IMR-90 (cell line): ENCODE data around the gene CDHR2. TPM values are rescaled to one million over a fixed set of nuclear protein-coding genes. Genes with fewer than 3 reads are reported as not detected.

ENCODE experiments used
- ATAC-seq: fragments of 200-7000 bp; cut with Tn5 transposase; 2 replicates; pipeline ENCODE4 v1.9.1; 2020; ENCODE audit warnings: low read depth, mild to moderate bottlenecking, moderate library complexity
- BruUV-seq: library from RNA; stranded (reverse); fragments of 400-500 nt; replicated peaks from 2 replicates; lab custom pipeline; 2021; lab: Mats Ljungman, UMichigan
- CTCF ChIA-PET: fragments of 300-600 bp; formaldehyde crosslinking; extraction: SDS; loops from one replicate; lab custom pipeline; 2021; ENCODE audit warnings: antibody characterized with exemption; lab: Yijun Ruan, JAX
- POLR2A ChIA-PET: fragments of 300-600 bp; sonication (Branson Sonifier 250); formaldehyde crosslinking; loops from one replicate; lab custom pipeline; 2022; ENCODE audit warnings: antibody characterized with exemption; ENCODE audit not compliant: unreplicated experiment; lab: Charles Lee
- DNase-seq: peaks from one replicate; pipeline ENCODE4 v3.0.0; 2013
- H2AFZ ChIP-seq: replicated peaks from 2 replicates; pipeline ENCODE3; 2013; ENCODE audit warnings: low read length, mild to moderate bottlenecking; ENCODE audit not compliant: poor library complexity
- H2AK5ac ChIP-seq: 2 replicates; pipeline ENCODE4 v1.6.1; 2013; ENCODE audit warnings: low read depth, low read length, inconsistent platforms
- H2AK9ac ChIP-seq: replicated peaks from 2 replicates; pipeline ENCODE3; 2013; ENCODE audit warnings: mild to moderate bottlenecking, low read depth, low read length, moderate library complexity; ENCODE audit not compliant: poor library complexity
- H2BK120ac ChIP-seq: 2 replicates; pipeline ENCODE4 v1.6.1; 2013; ENCODE audit warnings: low read depth, low read length, inconsistent platforms
- H2BK15ac ChIP-seq: 3 replicates; pipeline ENCODE4 v1.6.1; 2013; ENCODE audit warnings: low read depth, low read length, inconsistent platforms
- H2BK20ac ChIP-seq: 2 replicates; pipeline ENCODE4 v1.6.1; 2013; ENCODE audit warnings: low read depth, mild to moderate bottlenecking, inconsistent platforms, low read length, moderate library complexity
- H2BK5ac ChIP-seq: 2 replicates; pipeline ENCODE4 v1.6.1; 2013; ENCODE audit warnings: mild to moderate bottlenecking, low read depth, low read length, inconsistent platforms; ENCODE audit not compliant: poor library complexity, severe bottlenecking
- H3K14ac ChIP-seq: replicated peaks from 2 replicates; pipeline ENCODE4 v1.6.1; 2013; ENCODE audit warnings: low read depth, low read length, inconsistent platforms
- H3K18ac ChIP-seq: 2 replicates; pipeline ENCODE4 v1.6.1; 2013; ENCODE audit warnings: low read depth, low read length, control low read depth
- H3K23ac ChIP-seq: 2 replicates; pipeline ENCODE4 v1.6.1; 2013; ENCODE audit warnings: low read depth, low read length, inconsistent platforms
- H3K27ac ChIP-seq: 2 replicates; pipeline ENCODE4 v1.5.1; 2013; ENCODE audit warnings: mild to moderate bottlenecking, control low read depth, low read length; ENCODE audit not compliant: insufficient read depth
- H3K27me3 ChIP-seq: 2 replicates; pipeline ENCODE4 v1.6.1; 2013; ENCODE audit warnings: low read length; ENCODE audit not compliant: control insufficient read depth, insufficient read depth
- H3K36me3 ChIP-seq: 2 replicates; pipeline ENCODE4 v1.6.1; 2013; ENCODE audit warnings: low read length, mixed read lengths; ENCODE audit not compliant: control insufficient read depth, insufficient read depth
- H3K4ac ChIP-seq: 2 replicates; pipeline ENCODE4 v1.6.1; 2013; ENCODE audit warnings: low read depth, low read length, inconsistent platforms
- H3K4me1 ChIP-seq: 2 replicates; pipeline ENCODE4 v1.6.1; 2013; ENCODE audit warnings: low read length, mixed read lengths; ENCODE audit not compliant: control insufficient read depth, insufficient read depth
- H3K4me2 ChIP-seq: 2 replicates; pipeline ENCODE4 v1.6.1; 2013; ENCODE audit warnings: low read depth, mild to moderate bottlenecking, control low read depth, low read length, moderate library complexity
- H3K4me3 ChIP-seq: 2 replicates; pipeline ENCODE4 v1.5.1; 2013; ENCODE audit warnings: low read depth, mild to moderate bottlenecking, control low read depth, low read length, moderate library complexity; ENCODE audit not compliant: insufficient read depth
- H3K56ac ChIP-seq: 2 replicates; pipeline ENCODE4 v1.6.1; 2013; ENCODE audit warnings: low read length, inconsistent platforms; ENCODE audit not compliant: insufficient read depth; ENCODE audit errors: extremely low read depth
- H3K79me1 ChIP-seq, 2 experiments: 2 replicates each; pipeline ENCODE4 v1.6.1; 2013; ENCODE audit warnings: low read length in 2 of 2, inconsistent platforms in 1 of 2, low read depth in 1 of 2
- H3K9ac ChIP-seq: 2 replicates; pipeline ENCODE4 v1.6.1; 2013; ENCODE audit warnings: low read depth, low read length, control low read depth
- H3K9me1 ChIP-seq: 2 replicates; pipeline ENCODE4 v1.6.1; 2013; ENCODE audit warnings: low read length, inconsistent platforms; ENCODE audit not compliant: insufficient read depth
- H3K9me3 ChIP-seq: 2 replicates; pipeline ENCODE4 v1.6.1; 2013; ENCODE audit warnings: low read length; ENCODE audit not compliant: control insufficient read depth, insufficient read depth
- H4K20me1 ChIP-seq: 2 replicates; pipeline ENCODE4 v1.6.1; 2013; ENCODE audit warnings: low read length, inconsistent platforms; ENCODE audit not compliant: insufficient read depth
- H4K5ac ChIP-seq: 2 replicates; pipeline ENCODE4 v1.6.1; 2013; ENCODE audit warnings: mild to moderate bottlenecking, low read depth, low read length, control low read depth
- H4K8ac ChIP-seq, 2 experiments: 2 replicates each; pipeline ENCODE4 v1.6.1; 2013; ENCODE audit warnings: low read depth in 2 of 2, low read length in 2 of 2, control low read depth in 1 of 2, inconsistent platforms in 1 of 2
- H4K91ac ChIP-seq: 2 replicates; pipeline ENCODE4 v1.6.1; 2013; ENCODE audit warnings: low read depth, low read length, inconsistent platforms; ENCODE audit not compliant: insufficient read depth
- BHLHE40 ChIP-seq: fragments of 150-350 bp; IDR thresholded peaks from 2 replicates; pipeline ENCODE4 v1.6.1; 2016; ENCODE audit warnings: mild to moderate bottlenecking, low read depth, low read length
- CEBPB ChIP-seq: IDR thresholded peaks from 2 replicates; pipeline ENCODE4 v1.6.1; 2012; ENCODE audit warnings: low read depth, low read length, improper control_type of control experiment
- CHD1 ChIP-seq: IDR thresholded peaks from 2 replicates; pipeline ENCODE4 v1.6.1; 2012; ENCODE audit warnings: low read depth, low read length, improper control_type of control experiment
- MAFK ChIP-seq: IDR thresholded peaks from 2 replicates; pipeline ENCODE4 v1.6.1; 2012; ENCODE audit warnings: low read depth, low read length, improper control_type of control experiment
- MAZ ChIP-seq: IDR thresholded peaks from 2 replicates; pipeline ENCODE4 v1.6.1; 2012; ENCODE audit warnings: low read depth, mild to moderate bottlenecking, low read length, improper control_type of control experiment, moderate library complexity, borderline replicate concordance
- MXI1 ChIP-seq: IDR thresholded peaks from 2 replicates; pipeline ENCODE4 v1.6.1; 2012; ENCODE audit warnings: low read depth, mild to moderate bottlenecking, low read length, moderate library complexity, borderline replicate concordance
- RCOR1 ChIP-seq: IDR thresholded peaks from 2 replicates; pipeline ENCODE4 v1.6.1; 2012; ENCODE audit warnings: mild to moderate bottlenecking, low read length, improper control_type of control experiment; ENCODE audit not compliant: insufficient replicate concordance
- RFX5 ChIP-seq: IDR thresholded peaks from 2 replicates; pipeline ENCODE4 v1.8.0; 2012; ENCODE audit warnings: low read depth, mild to moderate bottlenecking, low read length, moderate library complexity
- WGBS, 2 experiments: methylation state at CpG; one replicate each; pipeline versions ENCODE4 v1.1.5 to v1.1.7; 2013; ENCODE audit warnings: missing lambda C conversion rate in 2 of 2; ENCODE audit not compliant: insufficient read length in 1 of 2; ENCODE audit errors: extremely low coverage in 2 of 2; 5-methylcytosine and 5-hydroxymethylcytosine counted together
- dilution Hi-C: fragments of 300-500 bp; cut with HindIII; formaldehyde crosslinking; loops from one replicate; pipeline ENCODE4 v1.14.3; 2018; ENCODE audit warnings: low sequenced_read_pairs; ENCODE audit not compliant: unreplicated experiment
- in situ Hi-C: fragments of 300-500 bp; cut with MboI; formaldehyde crosslinking; loops from 3 replicates; pipeline ENCODE4 v1.14.3; 2019; ENCODE audit warnings: low sequenced_read_pairs, inconsistent platforms, mixed read lengths
- intact Hi-C: fragments of 100-400 bp; cut with micrococcal nuclease; formaldehyde crosslinking; loops from 2 replicates; pipeline ENCODE4 v1.10.0; 2022
- polyA plus RNA-seq, 3 experiments: library from polyadenylated mRNA; depleted of rRNA; stranded (reverse); fragments of >200 nt; gene quantifications; 2 replicates each; pipeline ENCODE4 v1.2.3, GENCODE V29; 2012; ENCODE audit warnings: low replicate concordance in 1 of 3
- total RNA-seq: library from RNA; depleted of rRNA; stranded (reverse); fragments of >200 nt; gene quantifications from 2 replicates; pipeline ENCODE4 v1.2.3, GENCODE V29; 2012

The CDHR2 gene
- total and polyA plus RNA-seq, 2 of the 4 experiments (the other 2 are of a cell fraction): not detected

DNA sequence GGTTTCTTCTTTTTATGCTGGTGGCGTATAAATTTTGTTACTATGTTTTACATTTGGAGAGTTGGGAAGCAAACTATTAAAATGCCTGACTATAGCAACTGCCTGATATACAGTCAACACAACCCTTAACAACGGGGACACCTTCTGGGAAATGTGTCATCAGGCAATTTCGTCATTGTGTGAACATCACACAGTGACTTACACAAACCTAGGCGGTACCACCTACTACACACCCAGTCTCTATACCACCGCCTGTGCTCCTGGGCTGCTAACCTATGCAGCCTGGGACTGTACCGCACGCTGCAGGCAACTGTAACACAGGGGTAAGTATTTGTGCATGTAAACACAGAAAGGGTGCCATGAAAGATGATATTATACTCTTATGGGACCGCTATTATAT is 1.3 kb upstream of the CDHR2 start:
- POLR2A ChIA-PET: no interaction called here
- no peak for ATAC-seq
- H3K9me1 ChIP-seq: no peaks in the 10 kb centered on the region

More for the DNA sequence above, 1.3 kb upstream of the CDHR2 start:
- Histone ChIP-seq H3K18ac (no peak overlapping the region), H2AK5ac (no peak overlapping the region), H4K5ac (no peak overlapping the region), H3K79me1 (no peaks in the 10 kb centered on the region; a peak in 1 of 4 replicates), H3K9me3 (no peaks in the 10 kb centered on the region), H3K23ac (no peak overlapping the region), H2BK5ac (no peak overlapping the region), H3K36me3 (no peaks in the 10 kb centered on the region), H2BK15ac (no peak overlapping the region), H3K27me3 (peaks cover 10% of the 10 kb centered on the region; the same call in 1 of the 2 replicates), H3K4me3 (no peak overlapping the region), H4K91ac (no peak overlapping the region), H2AFZ (no peak overlapping the region), H2BK120ac (no peak overlapping the region), H3K56ac (no peak overlapping the region), H3K9ac (no peak overlapping the region), H3K4ac (no peak overlapping the region), H3K4me2 (no peak overlapping the region), H4K20me1 (no peaks in the 10 kb centered on the region), H4K8ac (no peak overlapping the region), H2BK20ac (no peak overlapping the region), H2AK9ac (no peak overlapping the region), H3K14ac (no peak overlapping the region), H3K27ac (no peak overlapping the region), H3K4me1 (peaks cover 4% of the 10 kb centered on the region; the same call in 1 of the 2 replicates)
- in situ Hi-C loops: no loop called here
- dilution Hi-C loops: no loop called here
- DNase-seq: no peak
- no CpG with 5 or more reads among the region's 8 CpGs for WGBS, 2 experiments
- TF ChIP-seq MAFK (no peak), CEBPB (0 out of 2 replicates have a peak, but pooled peaks have one; percentile 34), BHLHE40 (no peak), MXI1 (no peak), CHD1 (no peak), RFX5 (no peak), RCOR1 (no peak), MAZ (no peak)
- no TSS peak for BruUV-seq
- intact Hi-C loops: no loop called here
- CTCF ChIA-PET: no interaction called here
